Measurements from ENCODE around the gene PNMA5. TPM values are rescaled to one million over a fixed set of nuclear protein-coding genes. Genes with fewer than 3 reads are reported as not detected.
"Not testable (repeated sequence)": the region's sequence is repeated elsewhere in the genome, so short reads cannot be mapped to it uniquely, and the experiment has no call there.

Gene PNMA5
- total RNA-seq, 5 donors from 2014 or later (not counting 1 experiment from before 2014, with no cell fraction given): 0.09 TPM; not detected in 4

DNA sequence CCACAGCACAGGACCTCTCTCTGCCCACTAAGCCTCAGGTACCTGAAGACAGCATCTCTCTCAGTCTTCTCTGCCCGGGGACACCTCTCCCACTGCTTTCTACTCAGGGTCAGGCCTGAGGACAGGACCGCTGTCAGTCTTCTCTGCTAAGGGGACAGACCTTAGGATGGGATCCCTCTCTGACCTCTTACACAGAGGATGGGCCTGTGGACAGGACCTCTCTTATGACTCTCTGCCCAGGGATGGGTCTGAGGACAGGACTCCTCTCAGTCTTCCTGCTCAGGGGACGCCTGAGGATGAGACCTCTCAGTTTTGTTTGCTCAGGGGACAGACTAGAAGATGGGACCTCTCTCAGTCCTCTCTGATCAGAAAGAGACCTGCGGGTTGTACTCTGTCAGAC is 8.5 kb downstream of the PNMA5 start:
- DNase-seq; H3K4me3 ChIP-seq (ENCODE audit: control insufficient read depth in 1 of 2, extremely low read depth in 1 of 2, low read length in 1 of 2); CTCF ChIA-PET; H3K9me3 ChIP-seq; POLR2A ChIA-PET; H3K36me3 ChIP-seq (ENCODE audit: control insufficient read depth in 2 of 2, extremely low read depth in 1 of 2, insufficient read depth in 1 of 2, low read length in 1 of 2); H3K4me1 Mint-ChIP-seq; H3K4me3 Mint-ChIP-seq; H3K9me3 Mint-ChIP-seq; ATAC-seq (replicated peaks in 1 of 4); H3K27ac Mint-ChIP-seq; H3K27me3 ChIP-seq (replicated peaks in 1 of 2; ENCODE audit: control insufficient read depth in 2 of 2, extremely low read depth in 1 of 2, insufficient read depth in 2 of 2, low read length in 1 of 2); H3K27me3 Mint-ChIP-seq; H3K36me3 Mint-ChIP-seq; H3K27ac ChIP-seq (ENCODE audit: low read length): not testable (repeated sequence)
- peaks cover 2 to 16% of the 10 kb centered on the region in 2 experiments for H3K4me1 ChIP-seq (ENCODE audit: control insufficient read depth in 1 of 2, extremely low read depth in 1 of 2, insufficient read depth in 2 of 2, low read length in 2 of 2)
- WGBS (ENCODE audit: insufficient coverage): no CpG with 5 or more reads among the region's 4 CpGs

DNA sequence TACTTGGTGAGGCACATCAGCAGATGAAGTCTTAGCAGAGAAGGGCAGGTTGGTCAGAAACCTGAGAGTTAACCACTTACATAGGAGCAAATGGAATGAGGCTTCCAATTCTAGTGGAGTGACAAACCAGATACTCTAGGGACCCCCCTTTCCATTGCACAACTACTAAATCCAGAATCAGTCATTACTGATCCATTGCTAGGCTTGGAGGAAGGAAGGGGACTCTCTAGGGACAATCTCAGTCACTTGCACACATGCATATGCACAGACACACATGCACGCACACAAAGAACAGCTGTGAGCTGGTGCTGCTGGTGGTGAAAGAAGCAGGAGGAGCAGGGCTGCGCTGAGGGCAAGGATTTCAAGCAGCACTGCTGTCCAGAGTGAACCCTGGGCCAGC is 25.7 kb downstream of the PNMA5 start:
- no peaks in the 10 kb centered on the region for H3K4me1 Mint-ChIP-seq
- DNase-seq (no peak), ATAC-seq (replicated peaks in 1 of 4) (no peak)
- ChIA-PET POLR2A (no interaction called here), CTCF (interaction anchor here in 1 of 2 donors (0.5 kb wide), 1 partner anchor 33 kb away, joined by 4 read pairs; no protein-coding TSS in a partner anchor)
- Histone ChIP-seq H3K27ac (ENCODE audit: low read length) (no peak overlapping the region), H3K36me3 (ENCODE audit: control insufficient read depth in 2 of 2, extremely low read depth in 1 of 2, insufficient read depth in 1 of 2, low read length in 1 of 2) (peaks cover 0 to 2% of the 10 kb centered on the region in 2 donors), H3K4me3 (ENCODE audit: control insufficient read depth in 1 of 2, extremely low read depth in 1 of 2, low read length in 1 of 2) (no peak overlapping the region), H3K4me1 (ENCODE audit: control insufficient read depth in 1 of 2, extremely low read depth in 1 of 2, insufficient read depth in 2 of 2, low read length in 2 of 2) (no peaks in the 10 kb centered on the region), H3K9me3 (no peaks in the 10 kb centered on the region), H3K27me3 (replicated peaks in 1 of 2; ENCODE audit: control insufficient read depth in 2 of 2, extremely low read depth in 1 of 2, insufficient read depth in 2 of 2, low read length in 1 of 2) (no peaks in the 10 kb centered on the region)
- no peak overlapping the region for H3K27ac Mint-ChIP-seq
- 57% methylated on average over 1 of the region's 2 CpGs for WGBS (ENCODE audit: insufficient coverage)
- H3K27me3 Mint-ChIP-seq: peaks cover 0 to 8% of the 10 kb centered on the region in 2 donors
- peaks cover 4% of the 10 kb centered on the region for H3K36me3 Mint-ChIP-seq
- H3K9me3 Mint-ChIP-seq: no peaks in the 10 kb centered on the region
- H3K4me3 Mint-ChIP-seq: no peak overlapping the region

DNA sequence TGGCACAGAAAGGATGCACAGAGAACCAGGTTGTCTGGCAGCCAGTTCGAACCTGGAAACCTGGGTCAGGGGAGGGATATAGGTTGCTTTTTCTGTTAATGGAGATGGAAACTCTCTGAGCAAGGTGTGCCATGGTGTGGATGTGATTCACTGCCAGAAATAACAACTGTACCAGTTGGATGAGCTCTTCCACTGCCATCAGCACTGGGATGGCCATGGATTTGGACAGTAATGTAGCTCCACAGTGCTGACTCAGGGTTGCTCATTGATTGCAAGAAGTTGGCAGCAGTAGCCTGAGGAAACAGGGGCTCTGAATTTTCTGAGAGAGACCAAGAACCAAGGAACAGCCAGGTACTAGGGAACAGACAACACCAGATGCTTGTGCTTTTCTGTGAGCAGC is 33.8 kb downstream of the PNMA5 start:
- POLR2A ChIA-PET: no interaction called here

DNA sequence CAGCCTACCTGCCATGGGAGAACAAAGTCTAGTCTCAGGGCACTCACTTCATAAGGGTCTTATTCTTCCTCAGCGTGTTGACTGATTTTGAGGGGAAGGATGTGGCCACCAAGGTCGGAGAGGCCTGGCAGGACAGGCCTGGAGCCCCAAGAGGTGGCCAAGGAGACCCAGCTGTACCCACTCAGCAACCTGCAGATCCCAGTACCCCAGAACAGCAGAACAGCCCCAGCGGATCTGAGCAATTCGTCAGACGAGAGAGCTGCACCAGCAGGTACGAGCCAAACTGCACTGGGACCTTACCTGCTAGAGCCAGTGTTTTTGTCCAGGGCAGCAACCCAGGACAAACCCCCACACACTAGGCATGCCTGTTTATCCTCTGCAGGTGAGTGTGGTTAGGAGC is 34.3 kb downstream of the PNMA5 start:
- WGBS (ENCODE audit: insufficient coverage): no CpG with 5 or more reads among the region's 6 CpGs
- Mint-ChIP-seq H3K9me3 (no peaks in the 10 kb centered on the region), H3K4me1 (peaks cover 9 to 15% (median 14%) of the 10 kb centered on the region in 3 donors), H3K36me3 (no peaks in the 10 kb centered on the region), H3K4me3 (no peak overlapping the region), H3K27me3 (peaks cover 0 to 17% of the 10 kb centered on the region in 2 donors), H3K27ac (no peak overlapping the region)
- DNase-seq: no peak
- no peaks in the 10 kb centered on the region for H3K36me3 ChIP-seq (ENCODE audit: control insufficient read depth in 2 of 2, extremely low read depth in 1 of 2, insufficient read depth in 1 of 2, low read length in 1 of 2)
- H3K27me3 ChIP-seq (replicated peaks in 1 of 2; ENCODE audit: control insufficient read depth in 2 of 2, extremely low read depth in 1 of 2, insufficient read depth in 2 of 2, low read length in 1 of 2): no peaks in the 10 kb centered on the region
- no peak overlapping the region for H3K27ac ChIP-seq (ENCODE audit: low read length)
- peaks cover 0 to 12% of the 10 kb centered on the region in 2 experiments for H3K4me1 ChIP-seq (ENCODE audit: control insufficient read depth in 1 of 2, extremely low read depth in 1 of 2, insufficient read depth in 2 of 2, low read length in 2 of 2)
- no peak for ATAC-seq (replicated peaks in 1 of 4)
- no peaks in the 10 kb centered on the region for H3K9me3 ChIP-seq
- POLR2A ChIA-PET: no interaction called here
- H3K4me3 ChIP-seq (ENCODE audit: control insufficient read depth in 1 of 2, extremely low read depth in 1 of 2, low read length in 1 of 2): no peak overlapping the region
- CTCF ChIA-PET: interaction anchor here in 1 of 2 donors (0.6 to 1.5 kb wide), 3 partner anchors 548 to 709 kb away, joined by 3 to 4 read pairs (median 3); no protein-coding TSS in a partner anchor

More for the DNA sequence above, 33.8 kb downstream of the PNMA5 start:
- H3K9me3 Mint-ChIP-seq: no peaks in the 10 kb centered on the region
- CTCF ChIA-PET: interaction anchor here in 1 of 2 donors (0.5 to 1.0 kb wide), 3 partner anchors 702 to 1353 kb away, joined by 3 read pairs; no protein-coding TSS in a partner anchor
- DNase-seq: no peak
- H3K4me3 ChIP-seq (ENCODE audit: control insufficient read depth in 1 of 2, extremely low read depth in 1 of 2, low read length in 1 of 2): no peak overlapping the region
- 100% methylated on average over 1 of the region's 1 CpG for WGBS (ENCODE audit: insufficient coverage)
- no peak overlapping the region for H3K27ac ChIP-seq (ENCODE audit: low read length)
- peaks cover 9 to 15% (median 14%) of the 10 kb centered on the region in 3 donors for H3K4me1 Mint-ChIP-seq
- no peaks in the 10 kb centered on the region for H3K36me3 Mint-ChIP-seq
- H3K27me3 Mint-ChIP-seq: peaks cover 0 to 12% of the 10 kb centered on the region in 2 donors
- no peaks in the 10 kb centered on the region for H3K27me3 ChIP-seq (replicated peaks in 1 of 2; ENCODE audit: control insufficient read depth in 2 of 2, extremely low read depth in 1 of 2, insufficient read depth in 2 of 2, low read length in 1 of 2)
- ATAC-seq (replicated peaks in 1 of 4): no peak
- H3K36me3 ChIP-seq (ENCODE audit: control insufficient read depth in 2 of 2, extremely low read depth in 1 of 2, insufficient read depth in 1 of 2, low read length in 1 of 2): no peaks in the 10 kb centered on the region
- H3K9me3 ChIP-seq: no peaks in the 10 kb centered on the region
- H3K4me1 ChIP-seq (ENCODE audit: control insufficient read depth in 1 of 2, extremely low read depth in 1 of 2, insufficient read depth in 2 of 2, low read length in 2 of 2): peaks cover 0 to 12% of the 10 kb centered on the region in 2 experiments
- H3K4me3 Mint-ChIP-seq: no peak overlapping the region
- H3K27ac Mint-ChIP-seq: no peak overlapping the region

GRCh38 chrX:152958524-152959465 is 35.1 kb downstream of the PNMA5 start:
- H3K9me3 Mint-ChIP-seq: no peaks in the 10 kb centered on the region
- CTCF ChIA-PET: interaction anchor here (0.5 to 2.0 kb wide), 7 partner anchors 17 to 1564 kb away, joined by 3 to 10 read pairs (median 4); no protein-coding TSS in a partner anchor
- Histone ChIP-seq H3K36me3 (ENCODE audit: control insufficient read depth in 2 of 2, extremely low read depth in 1 of 2, insufficient read depth in 1 of 2, low read length in 1 of 2) (no peaks in the 10 kb centered on the region), H3K9me3 (no peaks in the 10 kb centered on the region), H3K4me3 (ENCODE audit: control insufficient read depth in 1 of 2, extremely low read depth in 1 of 2, low read length in 1 of 2) (peak overlapping the region; percentile 27 to 28), H3K27me3 (replicated peaks in 1 of 2; ENCODE audit: control insufficient read depth in 2 of 2, extremely low read depth in 1 of 2, insufficient read depth in 2 of 2, low read length in 1 of 2) (no peaks in the 10 kb centered on the region), H3K27ac (ENCODE audit: low read length) (peak overlapping the region; percentile 71), H3K4me1 (ENCODE audit: control insufficient read depth in 1 of 2, extremely low read depth in 1 of 2, insufficient read depth in 2 of 2, low read length in 2 of 2) (peaks cover 0 to 12% of the 10 kb centered on the region in 2 experiments)
- H3K27ac Mint-ChIP-seq: peak overlapping the region; percentile 88 to 91
- H3K4me1 Mint-ChIP-seq: peaks cover 9 to 15% (median 14%) of the 10 kb centered on the region in 3 donors
- H3K36me3 Mint-ChIP-seq: no peaks in the 10 kb centered on the region
- DNase-seq (peak; percentile 79 to 95 (median 87)), ATAC-seq (replicated peaks in 1 of 4) (peak; percentile 98 to 99 (median 98))
- peak overlapping the region; percentile 70 to 75 (median 71) for H3K4me3 Mint-ChIP-seq
- peaks cover 0 to 19% of the 10 kb centered on the region in 2 donors for H3K27me3 Mint-ChIP-seq
- POLR2A ChIA-PET: interaction anchor here in 1 of 2 donors (0.5 kb wide), 1 partner anchor 18 kb away, joined by 3 read pairs; no protein-coding TSS in a partner anchor
- 2% methylated on average over 26 of the region's 53 CpGs for WGBS (ENCODE audit: insufficient coverage)

DNA sequence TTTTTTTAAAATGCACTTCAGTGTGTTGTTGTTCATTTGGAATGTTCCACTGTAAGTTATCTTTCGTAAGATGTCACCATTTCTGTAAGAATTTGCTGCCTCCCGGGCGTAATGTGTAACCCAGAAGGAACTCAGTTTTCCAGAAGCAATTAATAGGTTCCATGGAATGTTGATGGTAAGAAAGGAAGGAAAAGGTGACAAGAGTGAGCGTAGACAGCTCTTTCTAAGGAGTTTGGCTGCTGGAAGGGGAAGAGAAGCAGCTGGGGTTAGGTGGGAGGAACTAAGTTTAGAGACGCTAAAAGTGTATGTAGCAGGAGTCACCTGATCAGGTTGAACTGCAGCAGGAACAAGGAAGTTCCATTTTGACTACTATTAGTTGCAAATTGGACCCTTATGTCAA is 35.9 kb downstream of the PNMA5 start:
- no CpG with 5 or more reads among the region's 5 CpGs for WGBS (ENCODE audit: insufficient coverage)
- ATAC-seq (replicated peaks in 1 of 4) (no peak), DNase-seq (peak in 1 of 35 experiments; percentile 4)
- H3K9me3 ChIP-seq: no peaks in the 10 kb centered on the region
- Mint-ChIP-seq H3K4me3 (peak overlapping the region; percentile 70 to 75 (median 71)), H3K27ac (peak overlapping the region; percentile 88 to 91), H3K27me3 (peaks cover 0 to 20% of the 10 kb centered on the region in 2 donors), H3K4me1 (peaks cover 9 to 15% (median 14%) of the 10 kb centered on the region in 3 donors), H3K9me3 (no peaks in the 10 kb centered on the region), H3K36me3 (no peaks in the 10 kb centered on the region)
- no peaks in the 10 kb centered on the region for H3K36me3 ChIP-seq (ENCODE audit: control insufficient read depth in 2 of 2, extremely low read depth in 1 of 2, insufficient read depth in 1 of 2, low read length in 1 of 2)
- POLR2A ChIA-PET: interaction anchor here in 1 of 2 donors (0.5 kb wide), 1 partner anchor 17 kb away, joined by 3 read pairs; no protein-coding TSS in a partner anchor
- H3K27ac ChIP-seq (ENCODE audit: low read length): peak overlapping the region; percentile 71
- H3K4me1 ChIP-seq (ENCODE audit: control insufficient read depth in 1 of 2, extremely low read depth in 1 of 2, insufficient read depth in 2 of 2, low read length in 2 of 2): peaks cover 0 to 12% of the 10 kb centered on the region in 2 experiments
- no peak overlapping the region for H3K4me3 ChIP-seq (ENCODE audit: control insufficient read depth in 1 of 2, extremely low read depth in 1 of 2, low read length in 1 of 2)
- no peaks in the 10 kb centered on the region for H3K27me3 ChIP-seq (replicated peaks in 1 of 2; ENCODE audit: control insufficient read depth in 2 of 2, extremely low read depth in 1 of 2, insufficient read depth in 2 of 2, low read length in 1 of 2)
- CTCF ChIA-PET: interaction anchor here (0.5 to 2.0 kb wide), 7 partner anchors 16 to 1563 kb away, joined by 3 to 10 read pairs (median 4); no protein-coding TSS in a partner anchor

Measured in T-cell (primary cell).